BLaER1 (cell line): ENCODE data around the gene TNKS2.

ENCODE experiments used
- H3K27ac ChIP-seq: shearing (Covaris generic); formaldehyde crosslinking; 2 replicates; pipeline ENCODE4 v1.8.1; 2022
- H3K27me3 ChIP-seq: shearing (Covaris generic); formaldehyde crosslinking; 2 replicates; pipeline ENCODE4 v1.8.1; 2022
- H3K36me3 ChIP-seq: shearing (Covaris generic); formaldehyde crosslinking; 2 replicates; pipeline ENCODE4 v1.8.1; 2022
- H3K4me1 ChIP-seq: shearing (Covaris generic); formaldehyde crosslinking; 2 replicates; pipeline ENCODE4 v1.8.1; 2022
- H3K4me2 ChIP-seq: shearing (Covaris generic); formaldehyde crosslinking; 2 replicates; pipeline ENCODE4 v1.8.1; 2022
- H3K4me3 ChIP-seq: shearing (Covaris generic); formaldehyde crosslinking; 2 replicates; pipeline ENCODE4 v1.8.1; 2022
- H3K9ac ChIP-seq: shearing (Covaris generic); formaldehyde crosslinking; 2 replicates; pipeline ENCODE4 v1.8.1; 2022
- H3K9me3 ChIP-seq: shearing (Covaris generic); formaldehyde crosslinking; 2 replicates; pipeline ENCODE4 v1.8.1; 2022
- H4K20me1 ChIP-seq: shearing (Covaris generic); formaldehyde crosslinking; 2 replicates; pipeline ENCODE4 v1.8.1; 2022
- Cebpa-rat ChIP-seq: shearing (Covaris generic); IDR thresholded peaks from 2 replicates; pipeline ENCODE4 v1.8.1; 2022

TNKS2 gene

DNA sequence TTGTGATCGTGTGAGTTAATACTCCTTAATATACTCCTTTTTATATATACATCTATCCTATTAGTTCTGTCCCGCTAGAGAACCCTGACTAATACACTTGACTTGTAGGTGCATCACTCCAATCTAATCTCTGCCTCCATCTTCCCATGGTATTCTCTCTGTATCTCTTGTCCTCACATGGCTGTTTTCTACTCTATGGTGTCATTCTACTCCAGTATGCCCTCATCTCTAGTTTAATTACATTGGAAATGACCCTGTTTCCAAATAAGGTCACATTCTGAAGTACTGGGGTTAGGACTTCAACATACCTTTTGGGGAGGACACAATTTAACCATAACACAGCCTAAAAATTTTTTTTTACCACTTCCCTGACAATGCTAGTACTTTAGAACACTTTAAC is 25.8 kb upstream of the TNKS2 start:
- Histone ChIP-seq H3K4me1 (no peaks in the 10 kb centered on the region), H3K9ac (no peak overlapping the region), H3K36me3 (no peaks in the 10 kb centered on the region), H3K4me3 (no peak overlapping the region), H3K27ac (no peak overlapping the region), H3K9me3 (no peaks in the 10 kb centered on the region), H4K20me1 (no peaks in the 10 kb centered on the region), H3K4me2 (no peak overlapping the region), H3K27me3 (no peaks in the 10 kb centered on the region)
- no peak for TF ChIP-seq Cebpa-rat

DNA sequence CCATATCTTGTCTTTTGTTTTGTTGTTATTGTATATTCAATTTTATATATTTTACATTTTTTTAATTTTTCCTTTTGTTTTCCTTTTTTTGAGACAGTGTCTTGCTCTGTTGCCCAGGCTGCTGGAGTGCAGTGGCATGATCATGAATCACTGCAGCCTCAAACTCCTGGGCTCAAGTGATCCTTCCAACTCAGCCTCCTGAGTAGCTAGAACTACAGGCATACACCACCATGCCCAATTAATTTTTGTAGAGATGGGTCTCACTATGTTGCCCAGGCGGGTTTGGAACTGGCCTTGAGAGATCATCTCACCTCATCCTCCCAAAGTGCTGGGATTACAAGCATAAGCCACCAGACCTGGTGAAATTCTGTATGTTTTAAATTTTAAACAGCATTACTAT is 25.4 kb upstream of the TNKS2 start:
- TF ChIP-seq Cebpa-rat = no peak
- H3K4me2 ChIP-seq = no peak overlapping the region
- no peak overlapping the region for H3K27ac ChIP-seq
- H4K20me1 ChIP-seq = no peaks in the 10 kb centered on the region
- H3K4me3 ChIP-seq = no peak overlapping the region
- H3K9me3 ChIP-seq = no peaks in the 10 kb centered on the region
- H3K36me3 ChIP-seq = no peaks in the 10 kb centered on the region
- no peaks in the 10 kb centered on the region for H3K4me1 ChIP-seq
- no peak overlapping the region for H3K9ac ChIP-seq
- H3K27me3 ChIP-seq = no peaks in the 10 kb centered on the region

DNA sequence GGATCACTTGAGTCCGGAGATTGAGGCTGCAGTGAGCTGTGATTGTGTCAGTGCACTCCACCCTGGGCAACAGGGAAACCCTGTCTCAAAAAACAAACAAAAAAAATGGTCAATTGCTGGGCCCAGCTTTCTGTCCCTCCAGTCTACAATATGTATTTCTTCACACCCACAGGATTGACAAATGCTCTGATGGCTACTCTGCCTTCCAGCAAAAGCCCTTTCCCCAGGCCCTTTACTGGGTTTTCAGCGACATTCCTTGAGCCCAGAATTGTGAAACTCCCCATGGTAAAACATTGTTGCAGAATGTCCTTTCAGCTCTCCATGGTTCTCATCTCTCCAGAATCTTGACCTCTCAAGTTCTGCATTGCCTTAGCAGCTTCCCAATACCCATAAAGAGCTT is 23.7 kb upstream of the TNKS2 start:
- Histone ChIP-seq H3K27ac (no peak overlapping the region), H3K4me1 (no peaks in the 10 kb centered on the region), H3K4me3 (no peak overlapping the region), H3K36me3 (no peaks in the 10 kb centered on the region), H3K27me3 (no peaks in the 10 kb centered on the region), H3K4me2 (no peak overlapping the region), H4K20me1 (no peaks in the 10 kb centered on the region), H3K9ac (no peak overlapping the region), H3K9me3 (no peaks in the 10 kb centered on the region)
- no peak for TF ChIP-seq Cebpa-rat

DNA sequence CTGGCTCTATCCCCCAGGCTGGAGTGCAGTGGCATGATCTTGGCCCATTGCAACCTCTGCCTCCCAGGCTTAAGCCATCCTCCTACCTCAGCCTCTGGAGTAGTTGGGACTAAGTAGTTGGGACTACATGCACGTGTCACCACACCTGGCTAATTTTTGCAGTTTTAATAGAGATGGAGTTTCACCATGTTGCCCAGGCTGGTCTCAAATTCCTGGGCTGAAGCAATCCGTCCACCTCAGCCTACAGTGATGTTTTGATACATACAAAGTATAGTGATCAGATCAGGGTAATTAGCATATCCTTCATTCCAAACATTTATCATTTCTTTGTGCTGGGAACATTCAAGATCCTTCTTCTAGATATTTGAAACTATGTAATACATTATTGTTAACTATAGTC is 22.5 kb upstream of the TNKS2 start:
- no peaks in the 10 kb centered on the region for H3K27me3 ChIP-seq
- H3K4me2 ChIP-seq = no peak overlapping the region
- H3K27ac ChIP-seq = no peak overlapping the region
- H4K20me1 ChIP-seq = no peaks in the 10 kb centered on the region
- H3K9ac ChIP-seq = no peak overlapping the region
- H3K9me3 ChIP-seq = no peaks in the 10 kb centered on the region
- no peak for TF ChIP-seq Cebpa-rat
- H3K4me1 ChIP-seq = no peaks in the 10 kb centered on the region
- H3K36me3 ChIP-seq = no peaks in the 10 kb centered on the region
- no peak overlapping the region for H3K4me3 ChIP-seq

DNA sequence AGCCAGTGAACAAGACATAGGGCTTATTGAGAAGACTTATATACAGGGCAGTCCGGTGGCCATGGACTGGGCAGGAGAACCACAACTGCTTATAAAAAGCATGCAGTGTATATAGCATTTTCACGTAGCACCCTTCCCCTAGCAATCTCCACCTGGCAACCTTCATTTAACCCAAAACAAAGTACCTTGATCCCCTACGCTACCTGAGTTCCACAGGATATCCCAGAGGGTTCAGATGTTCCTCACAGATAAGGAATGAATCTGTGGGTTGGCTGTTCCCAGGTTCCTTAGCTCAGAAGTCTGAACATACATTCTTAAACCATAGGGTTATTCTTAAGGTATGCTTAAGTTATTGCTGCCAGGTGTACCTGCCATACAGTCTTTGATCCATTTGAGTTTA is 22.0 kb upstream of the TNKS2 start:
- TF ChIP-seq Cebpa-rat = no peak
- H3K27ac ChIP-seq = no peak overlapping the region
- no peaks in the 10 kb centered on the region for H3K9me3 ChIP-seq
- no peaks in the 10 kb centered on the region for H3K36me3 ChIP-seq
- no peak overlapping the region for H3K4me2 ChIP-seq
- no peaks in the 10 kb centered on the region for H3K27me3 ChIP-seq
- H3K9ac ChIP-seq = no peak overlapping the region
- H3K4me3 ChIP-seq = no peak overlapping the region
- no peaks in the 10 kb centered on the region for H4K20me1 ChIP-seq
- no peaks in the 10 kb centered on the region for H3K4me1 ChIP-seq

DNA sequence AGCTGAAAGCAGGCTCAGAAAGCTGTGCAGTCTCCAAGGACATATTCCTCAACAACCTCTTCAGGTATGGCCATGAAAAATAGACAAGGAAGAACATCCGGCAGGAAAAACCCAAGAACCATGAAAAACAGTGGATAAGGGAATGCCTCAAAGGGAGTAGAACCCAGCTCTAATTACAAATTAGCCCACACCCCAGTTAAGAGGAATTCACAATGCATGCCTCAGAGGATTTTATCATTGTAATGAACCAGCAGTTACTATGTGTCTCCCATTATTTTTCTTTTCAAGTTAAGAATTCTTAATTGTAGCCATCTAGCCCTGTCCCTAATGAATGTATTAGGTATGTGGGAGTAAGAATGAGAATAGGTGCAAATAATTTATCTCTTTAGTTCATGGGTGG is 19.7 kb upstream of the TNKS2 start:
- Histone ChIP-seq H3K9ac (no peak overlapping the region), H3K4me2 (no peak overlapping the region), H3K9me3 (no peaks in the 10 kb centered on the region), H3K27me3 (no peaks in the 10 kb centered on the region), H3K27ac (no peak overlapping the region), H3K4me3 (no peak overlapping the region), H3K36me3 (no peaks in the 10 kb centered on the region), H4K20me1 (no peaks in the 10 kb centered on the region), H3K4me1 (no peaks in the 10 kb centered on the region)
- TF ChIP-seq Cebpa-rat = no peak

DNA sequence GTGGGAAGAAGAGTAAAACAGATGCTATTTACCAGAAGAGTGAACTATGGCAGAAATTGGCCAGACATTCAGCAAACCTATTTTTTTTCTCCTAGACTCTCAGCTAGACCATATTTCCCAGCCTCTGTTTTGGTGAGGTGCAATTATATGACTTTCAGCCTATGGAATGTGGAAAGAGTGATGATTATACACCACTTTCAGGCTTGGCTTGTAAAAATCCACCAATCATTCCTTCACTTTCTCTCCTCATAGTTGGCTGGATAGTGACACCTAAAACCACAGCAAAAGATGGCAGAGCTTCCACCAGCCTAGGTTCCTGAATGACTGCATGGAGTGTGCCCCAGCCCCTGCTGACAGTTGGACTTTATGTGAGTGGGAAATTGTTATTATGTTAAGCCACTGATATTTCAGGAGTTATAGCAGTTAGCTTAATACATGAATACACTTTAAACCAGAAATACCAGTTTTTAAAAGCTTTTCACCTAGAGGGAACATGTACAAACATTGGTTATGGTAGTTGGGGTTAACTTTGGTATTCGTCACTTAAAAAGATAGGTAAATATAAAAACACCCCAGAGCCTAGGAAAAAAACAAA is 19.1 kb upstream of the TNKS2 start:
- Histone ChIP-seq H3K27me3 (no peaks in the 10 kb centered on the region), H3K9ac (no peak overlapping the region), H3K27ac (no peak overlapping the region), H3K4me3 (no peak overlapping the region), H3K9me3 (no peaks in the 10 kb centered on the region), H3K36me3 (no peaks in the 10 kb centered on the region), H4K20me1 (no peaks in the 10 kb centered on the region), H3K4me2 (no peak overlapping the region), H3K4me1 (no peaks in the 10 kb centered on the region)
- no peak for TF ChIP-seq Cebpa-rat

DNA sequence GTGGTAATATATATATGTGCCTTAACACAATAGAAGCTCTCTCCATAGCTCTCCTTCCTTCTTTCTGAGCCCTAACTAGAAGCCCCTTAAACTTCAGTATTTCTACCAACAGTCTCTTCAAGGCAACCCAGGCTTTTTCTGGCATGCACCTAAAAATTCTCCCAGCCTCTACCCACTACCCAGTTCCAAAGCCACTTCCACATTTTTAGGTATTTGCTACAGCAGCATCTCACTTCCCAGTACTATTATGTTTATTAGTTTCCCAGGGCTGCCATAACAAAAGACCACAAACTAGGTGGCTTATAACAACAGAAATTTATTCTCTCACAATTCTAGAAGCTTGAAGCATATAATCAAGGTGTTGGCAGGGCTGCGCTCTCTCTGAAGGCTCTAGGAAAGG is 15.7 kb upstream of the TNKS2 start:
- no peak for TF ChIP-seq Cebpa-rat
- Histone ChIP-seq H3K9ac (no peak overlapping the region), H3K4me1 (no peaks in the 10 kb centered on the region), H3K36me3 (no peaks in the 10 kb centered on the region), H4K20me1 (no peaks in the 10 kb centered on the region), H3K4me3 (no peak overlapping the region), H3K27me3 (no peaks in the 10 kb centered on the region), H3K4me2 (no peak overlapping the region), H3K9me3 (no peaks in the 10 kb centered on the region), H3K27ac (no peak overlapping the region)

DNA sequence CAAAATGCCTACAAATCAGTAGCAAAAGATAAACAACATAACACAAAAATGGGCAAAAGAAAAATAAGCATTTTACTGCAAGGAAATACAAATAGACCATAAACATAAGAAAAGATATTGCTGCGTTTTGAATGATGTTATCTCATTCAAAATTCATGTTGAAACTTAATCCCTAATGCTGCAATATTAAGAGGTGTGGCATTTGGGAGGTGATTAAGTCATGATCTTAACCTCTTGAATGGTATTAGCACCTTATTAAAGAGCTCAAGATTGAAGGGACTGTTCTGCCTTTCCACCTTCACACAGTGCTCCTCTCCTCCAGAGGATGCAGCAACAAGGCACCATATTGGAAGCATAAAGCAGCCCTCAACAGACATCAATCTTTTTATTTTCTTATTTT is 12.4 kb upstream of the TNKS2 start:
- Histone ChIP-seq H3K36me3 (no peaks in the 10 kb centered on the region), H3K9ac (no peak overlapping the region), H4K20me1 (no peaks in the 10 kb centered on the region), H3K9me3 (no peaks in the 10 kb centered on the region), H3K4me1 (no peaks in the 10 kb centered on the region), H3K27ac (no peak overlapping the region), H3K4me2 (no peak overlapping the region), H3K27me3 (no peaks in the 10 kb centered on the region), H3K4me3 (no peak overlapping the region)
- TF ChIP-seq Cebpa-rat = no peak

DNA sequence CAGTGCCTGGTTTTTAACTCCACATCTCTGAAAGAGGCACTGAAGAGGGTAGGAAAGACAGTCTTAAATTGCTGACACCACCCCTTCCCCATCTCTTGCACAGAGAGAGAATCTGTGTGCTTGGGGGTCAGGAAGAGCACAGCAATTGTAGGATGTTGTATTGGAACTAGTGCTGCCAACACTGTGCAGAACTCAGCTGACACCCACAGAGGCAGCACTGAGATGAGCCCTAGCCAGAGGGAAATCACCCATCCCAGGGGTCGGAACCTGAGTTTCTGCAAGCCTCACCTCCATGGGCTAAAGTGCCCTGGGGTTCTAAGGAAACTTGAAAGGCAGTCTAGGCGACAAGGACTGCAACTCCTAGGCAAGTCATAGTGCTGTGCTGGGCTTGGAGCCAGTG is 11.0 kb upstream of the TNKS2 start:
- Histone ChIP-seq H3K9me3 (no peaks in the 10 kb centered on the region), H3K27me3 (no peaks in the 10 kb centered on the region), H3K36me3 (no peaks in the 10 kb centered on the region), H3K4me2 (no peak overlapping the region), H4K20me1 (no peaks in the 10 kb centered on the region), H3K9ac (no peak overlapping the region), H3K4me3 (no peak overlapping the region), H3K4me1 (no peaks in the 10 kb centered on the region), H3K27ac (no peak overlapping the region)
- TF ChIP-seq Cebpa-rat = no peak

DNA sequence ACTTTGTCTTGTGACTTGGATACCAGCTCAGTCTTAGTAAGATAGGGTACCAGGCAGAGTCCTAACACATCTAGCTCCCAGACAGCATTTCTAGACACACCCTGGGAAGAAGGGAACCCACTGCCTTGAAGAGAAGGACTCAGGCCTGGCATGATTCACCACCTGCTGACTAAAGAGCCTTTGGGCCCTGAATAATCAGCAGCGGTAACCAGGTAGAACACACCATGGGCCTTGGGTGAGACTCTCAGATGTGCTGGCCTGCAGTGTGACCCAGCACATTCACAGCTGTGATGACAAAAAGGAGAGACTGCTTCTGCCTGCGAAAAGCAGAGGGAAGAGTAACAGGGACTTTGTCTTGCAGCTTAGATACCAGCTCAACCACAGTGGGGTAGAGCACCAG is 10.4 kb upstream of the TNKS2 start:
- Histone ChIP-seq H3K4me2 (no peak overlapping the region), H3K27me3 (no peaks in the 10 kb centered on the region)

More for the DNA sequence above, 10.4 kb upstream of the TNKS2 start:
- no peaks in the 10 kb centered on the region for H3K36me3 ChIP-seq
- no peaks in the 10 kb centered on the region for H4K20me1 ChIP-seq
- H3K9ac ChIP-seq = no peak overlapping the region
- no peak for TF ChIP-seq Cebpa-rat
- H3K4me1 ChIP-seq = no peaks in the 10 kb centered on the region
- H3K4me3 ChIP-seq = no peak overlapping the region
- H3K27ac ChIP-seq = no peak overlapping the region
- no peaks in the 10 kb centered on the region for H3K9me3 ChIP-seq
